ENCODE results near the gene KIF18B. TPM values are rescaled to one million over a fixed set of nuclear protein-coding genes. Genes with fewer than 3 reads are reported as not detected.

Gene KIF18B
- total and polyA plus RNA-seq, 12 donors, result 0.20 to 1.6 (median 0.72) TPM; not detected in 1

GRCh38 chr17:44940768-44941167 is 6.8 kb downstream of the KIF18B start:
- no peaks in the 10 kb centered on the region for H3K9me3 ChIP-seq (replicated peaks in 1 of 3)
- DNase-seq, result no peak
- intact Hi-C loops (cut with DNase I), result no loop called here
- H3K27me3 ChIP-seq, result no peaks in the 10 kb centered on the region
- H3K27ac ChIP-seq, result no peak overlapping the region
- WGBS, 4 donors, result 62 to 82% (median 74%) methylated on average over 1 of the region's 1 CpG
- no peaks in the 10 kb centered on the region for H3K36me3 ChIP-seq (replicated peaks in 1 of 2)
- TF ChIP-seq POLR2A (IDR thresholded peaks at IDR 0.05), result no peak
- H3K4me3 ChIP-seq, result no peak overlapping the region
- H3K4me1 ChIP-seq (replicated peaks in 1 of 2), result no peaks in the 10 kb centered on the region

GRCh38 chr17:44940317-44940716 is 7.3 kb downstream of the KIF18B start:
- no peak overlapping the region for H3K27ac ChIP-seq
- intact Hi-C loops (cut with DNase I), result no loop called here
- H3K36me3 ChIP-seq (replicated peaks in 1 of 2), result no peaks in the 10 kb centered on the region

GRCh38 chr17:44935116-44935515 is 12.5 kb downstream of the KIF18B start:
- Histone ChIP-seq H3K4me1 (replicated peaks in 1 of 2) (no peaks in the 10 kb centered on the region), H3K27ac (no peak overlapping the region), H3K36me3 (replicated peaks in 1 of 2) (no peaks in the 10 kb centered on the region), H3K9me3 (replicated peaks in 1 of 3) (no peaks in the 10 kb centered on the region), H3K27me3 (no peaks in the 10 kb centered on the region), H3K4me3 (no peak overlapping the region)
- 93 to 97% (median 95%) methylated on average over 3 to 9 of the region's 9 CpGs for WGBS, 4 donors
- intact Hi-C loops (cut with DNase I), result no loop called here
- DNase-seq, result no peak
- TF ChIP-seq POLR2A (IDR thresholded peaks at IDR 0.05), result no peak
- no peak for TF ChIP-seq CTCF (IDR thresholded peaks at IDR 0.05)

More at GRCh38 chr17:44940317-44940716, 7.3 kb downstream of the KIF18B start:
- TF ChIP-seq POLR2A (IDR thresholded peaks at IDR 0.05) (no peak), CTCF (IDR thresholded peaks at IDR 0.05) (no peak)
- no peaks in the 10 kb centered on the region for H3K9me3 ChIP-seq (replicated peaks in 1 of 3)
- no peak for DNase-seq
- no peak overlapping the region for H3K4me3 ChIP-seq
- H3K27me3 ChIP-seq, result no peaks in the 10 kb centered on the region
- WGBS, 4 donors, result 76 to 81% (median 79%) methylated on average over 4 of the region's 4 CpGs
- no peaks in the 10 kb centered on the region for H3K4me1 ChIP-seq (replicated peaks in 1 of 2)

- WGBS, 4 donors, result 97 to 99% (median 98%) methylated on average over 6 to 10 of the region's 10 CpGs
- H3K9me3 ChIP-seq (replicated peaks in 1 of 3), result no peaks in the 10 kb centered on the region
- no peaks in the 10 kb centered on the region for H3K27me3 ChIP-seq
- no peak for TF ChIP-seq POLR2A (IDR thresholded peaks at IDR 0.05)
- TF ChIP-seq CTCF (IDR thresholded peaks at IDR 0.05), result no peak
- H3K27ac ChIP-seq, result no peak overlapping the region
- no peak overlapping the region for H3K4me3 ChIP-seq
- H3K36me3 ChIP-seq (replicated peaks in 1 of 2), result no peaks in the 10 kb centered on the region
- intact Hi-C loops (cut with DNase I), result loop anchor here in 1 of 2 donors (5.0 kb wide), 1 partner anchor 43 kb away; no protein-coding TSS in a partner anchor
- no peaks in the 10 kb centered on the region for H3K4me1 ChIP-seq (replicated peaks in 1 of 2)
- no peak for DNase-seq
Observed at GRCh38 chr17:44934745-44935105, 12.8 kb downstream of the KIF18B start.
